ENCODE data around the gene HAPLN1. TPM values are rescaled to one million over a fixed set of nuclear protein-coding genes. Genes with fewer than 3 reads are reported as not detected.
"Not testable (repeated sequence)": the region's sequence is repeated elsewhere in the genome, so short reads cannot be mapped to it uniquely, and the experiment has no call there.

The HAPLN1 gene
- polyA plus RNA-seq (2013, experiment 1 of 2; ENCODE audit: insufficient read length): 80.6 TPM
- 93.0 TPM for polyA plus RNA-seq (2013, experiment 2 of 2; ENCODE audit: insufficient read length)

GRCh38 chr5:83720836-83721537 lies at the start of gene HAPLN1:
Gene HAPLN1, minus strand, starts transcription at chr5:83720855. Its CDS starts 47,332 bp downstream, at chr5:83673523.
- peak; percentile 71 for DNase-seq

- DNase-seq: no peak
These were observed 46.8 kb upstream of the HAPLN1 start for GRCh38 chr5:83767409-83767992.

- peak; percentile 68 for DNase-seq
These were observed 43.4 kb upstream of the HAPLN1 start for GRCh38 chr5:83764101-83764500.

- no peak for DNase-seq
These were observed 39.9 kb upstream of the HAPLN1 start for GRCh38 chr5:83760579-83760978.

- no peak for DNase-seq
These were observed 32.0 kb upstream of the HAPLN1 start for GRCh38 chr5:83752700-83753099.

- DNase-seq: no peak
These were observed 30.5 kb upstream of the HAPLN1 start for GRCh38 chr5:83751201-83751600.

GRCh38 chr5:83750749-83751148 lies 30.1 kb upstream of the HAPLN1 start:
- DNase-seq: no peak

GRCh38 chr5:83745816-83746215 lies 25.2 kb upstream of the HAPLN1 start:
- peak; percentile 78 for DNase-seq

GRCh38 chr5:83744821-83745220 lies 24.2 kb upstream of the HAPLN1 start:
- DNase-seq: peak; percentile 74

- no peak for DNase-seq
These were observed 21.4 kb upstream of the HAPLN1 start for GRCh38 chr5:83742089-83742488.

GRCh38 chr5:83741571-83741970 lies 20.9 kb upstream of the HAPLN1 start:
- DNase-seq: no peak

GRCh38 chr5:83740741-83741140 lies 20.1 kb upstream of the HAPLN1 start:
- DNase-seq: no peak

GRCh38 chr5:83736169-83736568 lies 15.5 kb upstream of the HAPLN1 start:
- DNase-seq: not testable (repeated sequence)

- DNase-seq: not testable (repeated sequence)
These were observed 14.4 kb upstream of the HAPLN1 start for GRCh38 chr5:83735058-83735457.

GRCh38 chr5:83731638-83732037 lies 11.0 kb upstream of the HAPLN1 start:
- no peak for DNase-seq

GRCh38 chr5:83729362-83729761 lies 8.7 kb upstream of the HAPLN1 start:
- no peak for DNase-seq

GRCh38 chr5:83726912-83727311 lies 6.3 kb upstream of the HAPLN1 start:
- DNase-seq: peak; percentile 76

- peak; percentile 35 for DNase-seq
These were observed 4.3 kb upstream of the HAPLN1 start for GRCh38 chr5:83724935-83725334.

- no peak for DNase-seq
These were observed 3.3 kb upstream of the HAPLN1 start for GRCh38 chr5:83724001-83724400.

GRCh38 chr5:83723031-83723430 lies 2.4 kb upstream of the HAPLN1 start:
- DNase-seq: no peak

GRCh38 chr5:83721953-83722901 lies 1.6 kb upstream of the HAPLN1 start:
- DNase-seq: peak; percentile 86

- no peak for DNase-seq
These were observed 1.6 kb downstream of the HAPLN1 start for GRCh38 chr5:83718936-83719495.
